MCF 10A (cell line): ENCODE measurements around the gene TMEM119. TPM values are rescaled to one million over a fixed set of nuclear protein-coding genes. Genes with fewer than 3 reads are reported as not detected.

Experiments used
- BruUV-seq: library from RNA; stranded (reverse); fragments of 400-500 nt; replicated peaks from 2 replicates; lab custom pipeline; 2021; lab: Mats Ljungman, UMichigan
- CTCF ChIA-PET: fragments of 300-600 bp; sonication (Branson Sonifier 250); formaldehyde crosslinking; extraction: SDS; loops from one replicate; lab custom pipeline; 2021; ENCODE audit warnings: antibody characterized with exemption, inconsistent platforms; lab: Yijun Ruan, JAX
- POLR2A ChIA-PET: fragments of 300-600, 350-650 bp; sonication (Branson Sonifier 250); formaldehyde crosslinking; extraction: SDS; loops from one replicate; lab custom pipeline; 2020; ENCODE audit warnings: antibody characterized with exemption, inconsistent platforms; lab: Yijun Ruan, JAX
- DNase-seq: peaks from one replicate; pipeline ENCODE4 v3.0.0-alpha.2; 2018; ENCODE audit not compliant: unreplicated experiment
- H3K27ac Mint-ChIP-seq: one replicate; pipeline ENCODE4 v1.8.0; 2022; ENCODE audit warnings: mild to moderate bottlenecking, low read depth, mixed read lengths; ENCODE audit not compliant: unreplicated experiment
- H3K27me3 Mint-ChIP-seq: one replicate; pipeline ENCODE4 v1.8.0; 2022; ENCODE audit warnings: mixed read lengths; ENCODE audit not compliant: insufficient read depth, unreplicated experiment
- H3K36me3 Mint-ChIP-seq: one replicate; pipeline ENCODE4 v1.8.0; 2022; ENCODE audit warnings: mild to moderate bottlenecking, moderate library complexity, mixed read lengths; ENCODE audit not compliant: insufficient read depth, unreplicated experiment
- H3K4me1 Mint-ChIP-seq: one replicate; pipeline ENCODE4 v1.8.0; 2022; ENCODE audit warnings: mixed read lengths; ENCODE audit not compliant: insufficient read depth, unreplicated experiment
- H3K4me3 Mint-ChIP-seq: one replicate; pipeline ENCODE4 v1.8.0; 2022; ENCODE audit warnings: mild to moderate bottlenecking, moderate library complexity, mixed read lengths; ENCODE audit not compliant: unreplicated experiment
- H3K9me3 Mint-ChIP-seq: one replicate; pipeline ENCODE4 v1.8.0; 2022; ENCODE audit warnings: mixed read lengths; ENCODE audit not compliant: unreplicated experiment
- intact Hi-C: fragments of 100-400 bp; cut with micrococcal nuclease; formaldehyde crosslinking; loops from 2 replicates; pipeline ENCODE4 v1.14.1; 2022
- total RNA-seq: library from RNA; stranded (reverse); gene quantifications from 2 replicates; pipeline ENCODE4 v1.2.3, GENCODE V29; 2022
- TF ChIP-seq, protein P1 (sequence below): fragments of 200-600 bp; IDR thresholded peaks from one replicate; pipeline ENCODE4 v1.8.0; 2022; ENCODE audit warnings: antibody characterized with exemption, mild to moderate bottlenecking; ENCODE audit not compliant: unreplicated experiment

The TMEM119 gene
- total RNA-seq, 1 experiment from 2014 or later: not detected

DNA sequence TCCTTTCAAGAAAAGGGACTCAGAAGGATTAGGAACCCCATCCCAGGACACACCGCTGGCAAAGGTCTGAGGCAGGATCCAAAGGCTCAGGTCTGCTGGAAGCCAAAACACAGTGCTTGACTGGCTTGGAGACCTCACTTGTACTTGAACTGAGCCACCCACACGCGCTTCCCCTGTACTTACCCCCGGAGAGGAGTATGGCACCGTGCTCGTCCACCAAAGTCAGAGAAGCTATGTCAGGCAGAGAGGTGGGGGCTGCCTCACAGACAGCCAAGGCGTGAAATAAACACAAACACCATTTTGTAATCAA, 46.9 kb upstream of the TMEM119 start:
- TF ChIP-seq, protein P1, sequence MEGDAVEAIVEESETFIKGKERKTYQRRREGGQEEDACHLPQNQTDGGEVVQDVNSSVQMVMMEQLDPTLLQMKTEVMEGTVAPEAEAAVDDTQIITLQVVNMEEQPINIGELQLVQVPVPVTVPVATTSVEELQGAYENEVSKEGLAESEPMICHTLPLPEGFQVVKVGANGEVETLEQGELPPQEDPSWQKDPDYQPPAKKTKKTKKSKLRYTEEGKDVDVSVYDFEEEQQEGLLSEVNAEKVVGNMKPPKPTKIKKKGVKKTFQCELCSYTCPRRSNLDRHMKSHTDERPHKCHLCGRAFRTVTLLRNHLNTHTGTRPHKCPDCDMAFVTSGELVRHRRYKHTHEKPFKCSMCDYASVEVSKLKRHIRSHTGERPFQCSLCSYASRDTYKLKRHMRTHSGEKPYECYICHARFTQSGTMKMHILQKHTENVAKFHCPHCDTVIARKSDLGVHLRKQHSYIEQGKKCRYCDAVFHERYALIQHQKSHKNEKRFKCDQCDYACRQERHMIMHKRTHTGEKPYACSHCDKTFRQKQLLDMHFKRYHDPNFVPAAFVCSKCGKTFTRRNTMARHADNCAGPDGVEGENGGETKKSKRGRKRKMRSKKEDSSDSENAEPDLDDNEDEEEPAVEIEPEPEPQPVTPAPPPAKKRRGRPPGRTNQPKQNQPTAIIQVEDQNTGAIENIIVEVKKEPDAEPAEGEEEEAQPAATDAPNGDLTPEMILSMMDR: no peak
- no peak for DNase-seq
- Mint-ChIP-seq H3K27ac (no peak overlapping the region), H3K4me3 (no peak overlapping the region), H3K9me3 (no peaks in the 10 kb centered on the region), H3K27me3 (no peaks in the 10 kb centered on the region), H3K36me3 (peaks cover 62% of the 10 kb centered on the region), H3K4me1 (peaks cover 23% of the 10 kb centered on the region)
- POLR2A ChIA-PET: no interaction called here
- no TSS peak for BruUV-seq
- CTCF ChIA-PET: interaction anchor here (0.6 kb wide), 1 partner anchor 20 kb away, joined by 3 read pairs; no protein-coding TSS in a partner anchor
- intact Hi-C loops: no loop called here

- DNase-seq: peak; percentile 80
- intact Hi-C loops: no loop called here
- peaks cover 56% of the 10 kb centered on the region for H3K36me3 Mint-ChIP-seq
- H3K27ac Mint-ChIP-seq: peak overlapping the region; percentile 55
- H3K9me3 Mint-ChIP-seq: no peaks in the 10 kb centered on the region
- no TSS peak for BruUV-seq
- CTCF ChIA-PET: interaction anchor here (0.6 kb wide), 2 partner anchors 21 to 898 kb away, joined by 3 read pairs; no protein-coding TSS in a partner anchor
- peaks cover 23% of the 10 kb centered on the region for H3K4me1 Mint-ChIP-seq
- H3K27me3 Mint-ChIP-seq: no peaks in the 10 kb centered on the region
- TF ChIP-seq, protein P1: no peak
- H3K4me3 Mint-ChIP-seq: no peak overlapping the region
- POLR2A ChIA-PET: interaction anchor here (1.3 kb wide), 1 partner anchor 13 kb away, joined by 4 read pairs; no protein-coding TSS in a partner anchor
Observed at GRCh38 chr12:108643941-108644810, 46.3 kb upstream of the TMEM119 start.

- H3K4me3 Mint-ChIP-seq: no peak overlapping the region
- peaks cover 23% of the 10 kb centered on the region for H3K4me1 Mint-ChIP-seq
- H3K27ac Mint-ChIP-seq: no peak overlapping the region
- TF ChIP-seq, protein P1: no peak
- intact Hi-C loops: no loop called here
- no peaks in the 10 kb centered on the region for H3K9me3 Mint-ChIP-seq
- ChIA-PET POLR2A (interaction anchor here (1.3 kb wide), 1 partner anchor 12 kb away, joined by 4 read pairs; no protein-coding TSS in a partner anchor), CTCF (no interaction called here)
- DNase-seq: no peak
- peaks cover 45% of the 10 kb centered on the region for H3K36me3 Mint-ChIP-seq
- H3K27me3 Mint-ChIP-seq: no peaks in the 10 kb centered on the region
- no TSS peak for BruUV-seq
Observed at GRCh38 chr12:108642899-108643654, 45.2 kb upstream of the TMEM119 start.

DNA sequence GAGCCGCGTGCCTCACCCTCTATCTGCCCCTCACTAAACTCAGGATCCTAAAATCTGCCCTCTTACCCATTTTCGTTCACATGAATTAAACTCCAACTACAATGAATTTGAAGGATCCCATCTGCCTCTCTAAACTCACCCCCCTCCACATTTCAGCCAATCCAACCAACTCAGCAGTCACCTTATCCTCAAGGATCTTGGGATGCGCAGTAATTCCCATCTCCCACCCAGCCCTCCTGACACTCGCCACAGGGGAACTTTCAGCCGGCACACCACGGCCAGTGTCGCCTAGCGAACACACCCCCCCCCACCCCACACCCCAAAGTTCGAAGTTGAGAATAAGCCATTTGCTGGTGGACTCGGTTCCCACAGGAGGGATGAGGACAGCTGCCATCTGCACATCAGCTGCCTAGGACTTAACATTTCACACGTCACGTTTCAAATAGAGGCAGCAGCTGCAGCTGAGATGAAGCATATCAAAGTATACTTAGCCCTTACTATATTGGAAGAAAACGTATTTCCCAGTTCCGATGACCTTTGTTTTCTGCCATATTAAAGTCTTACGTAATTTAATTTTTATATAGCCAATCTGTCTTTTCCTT, 44.5 kb upstream of the TMEM119 start:
- ChIA-PET CTCF (no interaction called here), POLR2A (interaction anchor here (1.0 to 1.5 kb wide), 3 partner anchors 11 to 22 kb away, joined by 3 to 4 read pairs (median 4); no protein-coding TSS in a partner anchor)
- Mint-ChIP-seq H3K9me3 (no peaks in the 10 kb centered on the region), H3K4me3 (no peak overlapping the region), H3K4me1 (peaks cover 23% of the 10 kb centered on the region), H3K27me3 (no peaks in the 10 kb centered on the region), H3K27ac (no peak overlapping the region), H3K36me3 (peaks cover 38% of the 10 kb centered on the region)
- no TSS peak for BruUV-seq
- no peak for DNase-seq
- intact Hi-C loops: no loop called here
- TF ChIP-seq, protein P1: no peak
